H1 (cell line): ENCODE data around the gene PCDHA7. TPM values are rescaled to one million over a fixed set of nuclear protein-coding genes. Genes with fewer than 3 reads are reported as not detected.
A peak's percentile ranks its signal among the peaks of the same experiment; 100 is the strongest.

Source experiments
- CTCF ChIA-PET: fragments of 300-600 bp; sonication (Branson Sonifier 250); formaldehyde crosslinking; loops from one replicate; lab custom pipeline; 2021; ENCODE audit not compliant: partially characterized antibody; lab: Charles Lee
- POLR2A ChIA-PET: fragments of 300-600 bp; sonication (Branson Sonifier 250); formaldehyde crosslinking; loops from one replicate; lab custom pipeline; 2021; ENCODE audit warnings: inconsistent platforms; ENCODE audit not compliant: partially characterized antibody; lab: Charles Lee
- DNase-seq, 2 experiments: peaks; one replicate each; pipeline versions ENCODE4 v3.0.0 to v3.0.0-alpha.2; 2010 to 2022; ENCODE audit warnings: low spot score in 2 of 2, low read depth in 1 of 2, mixed read lengths in 1 of 2
- FAIRE-seq: peaks from 2 replicates; lab custom pipeline; 2011; peaks lifted over from hg19 to GRCh38; lab: Jason Lieb, UNC
- H2AFZ ChIP-seq: 2 replicates; pipeline ENCODE4 v1.8.1; 2012; ENCODE audit warnings: low read length, inconsistent platforms
- H2AK5ac ChIP-seq: 2 replicates; pipeline ENCODE4 v1.6.1; 2013; ENCODE audit warnings: low read depth, low read length
- H2BK120ac ChIP-seq: replicated peaks from 2 replicates; pipeline ENCODE3; 2013; ENCODE audit warnings: low read depth, low read length, inconsistent platforms
- H2BK12ac ChIP-seq: 2 replicates; pipeline ENCODE4 v1.6.1; 2013; ENCODE audit warnings: low read depth, low read length
- H2BK15ac ChIP-seq: 2 replicates; pipeline ENCODE4 v1.6.1; 2013; ENCODE audit warnings: low read length
- H2BK20ac ChIP-seq: 2 replicates; pipeline ENCODE4 v1.6.1; 2013; ENCODE audit warnings: low read length
- H2BK5ac ChIP-seq: 2 replicates; pipeline ENCODE4 v1.6.1; 2013; ENCODE audit warnings: low read depth, low read length
- H3K14ac ChIP-seq: 2 replicates; pipeline ENCODE4 v1.6.1; 2013; ENCODE audit warnings: inconsistent platforms; ENCODE audit not compliant: insufficient read length
- H3K18ac ChIP-seq: 2 replicates; pipeline ENCODE4 v1.6.1; 2013; ENCODE audit warnings: low read length; ENCODE audit errors: extremely low read depth
- H3K23ac ChIP-seq: 2 replicates; pipeline ENCODE4 v1.6.1; 2013; ENCODE audit warnings: inconsistent platforms; ENCODE audit not compliant: insufficient read length
- H3K23me2 ChIP-seq: 2 replicates; pipeline ENCODE4 v1.6.1; 2013; ENCODE audit warnings: low read depth, low read length
- H3K27ac ChIP-seq: 2 replicates; pipeline ENCODE4 v1.6.1; 2011; ENCODE audit warnings: low read depth, low read length, inconsistent platforms
- H3K27me3 ChIP-seq, 4 experiments: replicated peaks in 1 of 4; 1 replicate in 1 of 4; 2 replicates in 3 of 4; pipeline versions ENCODE4 v1.6.1 to v1.8.1; 2011 to 2013; ENCODE audit warnings: low read length in 3 of 4, mild to moderate bottlenecking in 3 of 4, inconsistent platforms in 2 of 4, mixed read lengths in 2 of 4, moderate library complexity in 1 of 4; ENCODE audit not compliant: control insufficient read depth in 3 of 4, insufficient read depth in 3 of 4; ENCODE audit errors: extremely low read depth in 1 of 4
- H3K36me3 ChIP-seq, 4 experiments: 2 replicates each; pipeline versions ENCODE4 v1.6.1 to v1.8.1; 2011 to 2013; ENCODE audit warnings: mild to moderate bottlenecking in 4 of 4, low read length in 3 of 4, moderate library complexity in 2 of 4, control low read depth in 1 of 4, inconsistent platforms in 1 of 4; ENCODE audit not compliant: insufficient read depth in 4 of 4, control insufficient read depth in 2 of 4
- H3K4ac ChIP-seq: replicated peaks from 2 replicates; pipeline ENCODE3; 2013; ENCODE audit warnings: low read length, low read depth, mixed read lengths, inconsistent platforms; ENCODE audit not compliant: insufficient read length
- H3K4me1 ChIP-seq, 4 experiments: replicated peaks in 1 of 4; 1 replicate in 1 of 4; 2 replicates in 3 of 4; pipeline versions ENCODE4 v1.6.1 to v1.8.1; 2011 to 2013; ENCODE audit warnings: low read length in 3 of 4, inconsistent platforms in 2 of 4, mixed read lengths in 1 of 4; ENCODE audit not compliant: insufficient read depth in 4 of 4, control insufficient read depth in 3 of 4
- H3K4me2 ChIP-seq, 2 experiments: 2 replicates each; pipeline versions ENCODE4 v1.6.1 to v1.8.1; 2011 to 2013; ENCODE audit warnings: low read depth in 2 of 2, low read length in 2 of 2, control low read depth in 1 of 2, inconsistent platforms in 1 of 2, mild to moderate bottlenecking in 1 of 2; ENCODE audit not compliant: insufficient read depth in 1 of 2
- H3K4me3 ChIP-seq, 4 experiments: fragments of 200-600, 300-600 bp in 1 of 4; sonication (generic), shearing (Covaris generic), sonication (Bioruptor Twin) in 1 of 4; 2 replicates each; pipeline versions ENCODE4 v1.5.1 to v1.8.1; 2011 to 2016; ENCODE audit warnings: low read length in 4 of 4, low read depth in 3 of 4, control low read depth in 2 of 4, inconsistent platforms in 2 of 4, mild to moderate bottlenecking in 2 of 4, mixed read lengths in 1 of 4, moderate library complexity in 1 of 4; ENCODE audit not compliant: insufficient read depth in 2 of 4; ENCODE audit errors: extremely low read depth in 1 of 4
- H3K56ac ChIP-seq: replicated peaks from 2 replicates; pipeline ENCODE3; 2013; ENCODE audit warnings: low read depth, mild to moderate bottlenecking, mixed read lengths, low read length, inconsistent platforms; ENCODE audit not compliant: insufficient read length
- H3K79me1 ChIP-seq: 2 replicates; pipeline ENCODE4 v1.6.1; 2013; ENCODE audit warnings: low read depth, low read length, control low read depth
- H3K79me2 ChIP-seq, 2 experiments: 2 replicates each; pipeline versions ENCODE4 v1.6.1 to v1.8.1; 2012 to 2013; ENCODE audit warnings: low read length in 2 of 2, mild to moderate bottlenecking in 2 of 2, inconsistent platforms in 1 of 2; ENCODE audit not compliant: insufficient read depth in 2 of 2, control insufficient read depth in 1 of 2
- H3K9ac ChIP-seq, 4 experiments: replicated peaks in 1 of 4; 1 replicate in 1 of 4; 2 replicates in 3 of 4; pipeline versions ENCODE4 v1.6.1 to v1.8.1; 2011 to 2013; ENCODE audit warnings: low read depth in 3 of 4, low read length in 3 of 4, control low read depth in 2 of 4, mild to moderate bottlenecking in 2 of 4, moderate library complexity in 2 of 4, inconsistent platforms in 1 of 4; ENCODE audit errors: extremely low read depth in 1 of 4
- H3K9me3 ChIP-seq, 2 experiments: 2 replicates each; pipeline versions ENCODE4 v1.6.1 to v1.8.1; 2012 to 2013; ENCODE audit warnings: mild to moderate bottlenecking in 2 of 2, moderate library complexity in 2 of 2, control low read depth in 1 of 2, inconsistent platforms in 1 of 2, low read depth in 1 of 2, low read length in 1 of 2, mixed read lengths in 1 of 2; ENCODE audit not compliant: insufficient read depth in 2 of 2
- H4K20me1 ChIP-seq, 2 experiments: replicated peaks in 1 of 2; 2 replicates each; pipeline versions ENCODE3 to v1.8.1; 2011 to 2013; ENCODE audit warnings: inconsistent platforms in 2 of 2, low read length in 2 of 2, mild to moderate bottlenecking in 1 of 2; ENCODE audit not compliant: insufficient read depth in 2 of 2, control insufficient read depth in 1 of 2
- H4K5ac ChIP-seq: 2 replicates; pipeline ENCODE4 v1.6.1; 2013; ENCODE audit warnings: low read length, low read depth, mixed read lengths, inconsistent platforms; ENCODE audit not compliant: insufficient read length
- H4K8ac ChIP-seq: 2 replicates; pipeline ENCODE4 v1.8.0; 2013; ENCODE audit warnings: mild to moderate bottlenecking, moderate library complexity, low read length, inconsistent platforms; ENCODE audit not compliant: insufficient read depth; ENCODE audit errors: extremely low read depth
- H4K91ac ChIP-seq: replicated peaks from 2 replicates; pipeline ENCODE3; 2013; ENCODE audit warnings: low read length, mixed read lengths, inconsistent platforms; ENCODE audit not compliant: insufficient read length
- BCL11A ChIP-seq, 2 experiments: IDR thresholded peaks; one replicate each; pipeline ENCODE4 v1.6.1; 2011; ENCODE audit warnings: low read depth in 2 of 2, low read length in 2 of 2, mild to moderate bottlenecking in 2 of 2
- POU5F1 ChIP-seq: IDR thresholded peaks from 2 replicates; pipeline ENCODE4 v1.6.1; 2011; ENCODE audit warnings: low read depth, mild to moderate bottlenecking, low read length, moderate library complexity
- SP2 ChIP-seq: IDR thresholded peaks from 2 replicates; pipeline ENCODE4 v1.6.1; 2012; ENCODE audit warnings: mild to moderate bottlenecking, low read length, inconsistent platforms
- WGBS, 2 experiments: shearing (Covaris generic) in 1 of 2; methylation state at CpG; one replicate each; pipeline versions ENCODE4 v1.1.6 to v1.1.7; 2013 to 2015; ENCODE audit warnings: low lambda C conversion rate in 2 of 2, mixed read lengths in 2 of 2, inconsistent platforms in 1 of 2, low coverage in 1 of 2, missing lambda C conversion rate in 1 of 2; ENCODE audit not compliant: insufficient replicate concordance in 2 of 2, insufficient coverage in 1 of 2, insufficient read length in 1 of 2; ENCODE audit errors: extremely low coverage in 1 of 2, missing lambda C conversion rate in 1 of 2; 5-methylcytosine and 5-hydroxymethylcytosine counted together
- polyA plus RNA-seq, 7 experiments: library from polyadenylated mRNA; depleted of rRNA in 3 of 7; stranded (reverse) in 5 of 7; unstranded in 2 of 7; fragments of >200 nt in 5 of 7; fragments of 200-250 nt in 2 of 7; gene quantifications; 1 replicate in 5 of 7; 2 replicates in 1 of 7; 4 replicates in 1 of 7; pipeline versions ENCODE4 v1.2.1 to v1.2.3, GENCODE V29; 2011 to 2013; ENCODE audit warnings: missing spikeins in 2 of 7, mixed read lengths in 2 of 7
- total RNA-seq: library from RNA; stranded (reverse); fragmentation: NEBNext Ultra II Directional; extraction: Animal tissue kit (Norgen Biotek cat#: 25700); gene quantifications from 2 replicates; pipeline ENCODE4 v1.2.1, GENCODE V29; 2021

Gene PCDHA7
- total and polyA plus RNA-seq, 2 of the 8 experiments (the other 6 are each of a cell fraction or from before 2014, with no cell fraction given) = 0.86 to 1.6 TPM

GRCh38 chr5:140796718-140797095 is 37.4 kb upstream of the PCDHA7 start:
- Histone ChIP-seq H3K4me1 (no peaks in the 10 kb centered on the region), H2BK20ac (no peak overlapping the region), H4K5ac (no peak overlapping the region), H3K23ac (no peak overlapping the region), H2AK5ac (no peak overlapping the region), H3K36me3 (peaks cover 0 to 14% (median 0%) of the 10 kb centered on the region in 4 experiments; a peak in 1 of 8 replicates), H3K27ac (no peak overlapping the region), H3K14ac (no peak overlapping the region), H3K79me2 (no peaks in the 10 kb centered on the region), H3K4me3 (no peak overlapping the region), H2AFZ (no peak overlapping the region), H2BK15ac (no peak overlapping the region), H3K9me3 (peaks cover 3 to 24% of the 10 kb centered on the region in 2 experiments; a peak in 3 of 4 replicates), H3K9ac (no peak overlapping the region), H3K79me1 (no peaks in the 10 kb centered on the region), H3K4me2 (no peak overlapping the region), H2BK120ac (no peak overlapping the region), H2BK12ac (no peak overlapping the region), H4K20me1 (no peaks in the 10 kb centered on the region), H3K4ac (no peak overlapping the region), H3K27me3 (no peaks in the 10 kb centered on the region), H2BK5ac (no peak overlapping the region), H3K18ac (no peak overlapping the region), H4K8ac (peak overlapping the region; percentile 79; the same call in 1 of the 2 replicates), H4K91ac (no peak overlapping the region), H3K56ac (no peak overlapping the region), H3K23me2 (no peaks in the 10 kb centered on the region)
- POLR2A ChIA-PET = interaction anchor here (1.6 kb wide), 1 partner anchor 11 kb away, joined by 3 read pairs; the partner anchor contains the start of gene PCDHA1
- TF ChIP-seq BCL11A (IDR thresholded peaks at IDR 0.05; ENCODE audit: low read depth in 2 of 2, low read length in 2 of 2) = no peak
- TF ChIP-seq POU5F1 = no peak
- TF ChIP-seq SP2 = no peak
- FAIRE-seq = no peak
- no peak for DNase-seq
- CTCF ChIA-PET = interaction anchor here (3.8 to 5.7 kb wide), 2 partner anchors 10 to 44 kb away, joined by 19 to 59 read pairs; partner anchors contain the start of genes PCDHA4 and PCDHA8
- WGBS, 2 experiments = 96% methylated on average over 23 of the region's 39 CpGs; no CpG with 5 or more reads in 1 of the 2 experiments
